ENCODE data around the gene PTPRN2. TPM values are rescaled to one million over a fixed set of nuclear protein-coding genes. Genes with fewer than 3 reads are reported as not detected.

PTPRN2 gene
- total RNA-seq, 5 donors from 2014 or later (not counting 1 experiment from before 2014, with no cell fraction given): 0.60 to 1.7 (median 0.82) TPM

DNA sequence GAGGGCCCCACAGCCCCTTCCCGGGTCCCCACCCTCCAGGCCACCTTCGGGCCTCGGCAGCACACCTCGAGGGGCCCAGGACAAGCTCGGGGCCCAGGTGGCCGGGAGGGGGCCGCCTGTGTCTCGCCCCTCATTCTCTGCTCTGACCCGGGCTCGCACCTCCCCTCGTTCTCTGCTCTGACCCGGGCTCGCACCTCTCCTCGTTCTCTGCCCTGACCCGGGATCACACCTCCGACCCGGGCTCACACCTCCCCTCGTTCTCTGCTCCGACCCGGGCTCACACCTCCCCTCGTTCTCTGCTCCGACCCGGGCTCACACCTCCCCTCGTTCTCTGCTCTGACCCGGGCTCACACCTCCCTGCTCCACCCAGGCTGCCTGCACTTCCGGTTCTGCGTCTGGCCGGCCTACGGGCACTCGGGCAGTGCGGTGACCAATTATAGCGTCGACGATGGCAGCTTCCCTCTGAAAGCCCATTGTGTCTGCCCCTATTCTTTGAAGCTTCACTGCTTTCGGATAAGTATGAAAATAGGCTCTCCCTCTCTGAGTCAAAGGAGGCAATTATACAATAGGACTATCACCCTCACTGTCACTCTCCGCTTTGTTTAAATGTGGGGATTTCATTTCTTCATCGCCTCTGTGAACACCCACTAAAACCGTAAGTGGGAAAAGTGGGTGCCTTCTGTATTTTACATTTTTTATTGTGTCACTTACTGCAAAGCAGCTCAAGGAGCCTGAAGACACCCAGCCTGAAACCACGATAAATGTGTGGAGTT is 793.5 kb downstream of the PTPRN2 start:
- Mint-ChIP-seq H3K9me3 (no peaks in the 10 kb centered on the region), H3K36me3 (no peaks in the 10 kb centered on the region), H3K4me1 (no peaks in the 10 kb centered on the region), H3K27ac (no peak overlapping the region), H3K4me3 (no peak overlapping the region), H3K27me3 (peaks cover 0 to 3% of the 10 kb centered on the region in 2 donors)
- 80% methylated on average over 28 of the region's 39 CpGs for WGBS (ENCODE audit: insufficient coverage)
- no peaks in the 10 kb centered on the region for H3K4me1 ChIP-seq (ENCODE audit: control insufficient read depth in 1 of 2, extremely low read depth in 1 of 2, insufficient read depth in 2 of 2, low read length in 2 of 2)
- POLR2A ChIA-PET: no interaction called here
- H3K4me3 ChIP-seq (ENCODE audit: control insufficient read depth in 1 of 2, extremely low read depth in 1 of 2, low read length in 1 of 2): no peak overlapping the region
- no peaks in the 10 kb centered on the region for H3K9me3 ChIP-seq
- CTCF ChIA-PET: interaction anchor here in 1 of 2 donors (0.7 kb wide), 1 partner anchor 210 kb away, joined by 3 read pairs; no protein-coding TSS in a partner anchor
- ATAC-seq (replicated peaks in 1 of 4) (no peak), DNase-seq (no peak)
- no peak overlapping the region for H3K27ac ChIP-seq (ENCODE audit: low read length)
- no peaks in the 10 kb centered on the region for H3K36me3 ChIP-seq (ENCODE audit: control insufficient read depth in 2 of 2, extremely low read depth in 1 of 2, insufficient read depth in 1 of 2, low read length in 1 of 2)
- peaks cover 0 to 6% of the 10 kb centered on the region in 2 experiments for H3K27me3 ChIP-seq (replicated peaks in 1 of 2; ENCODE audit: control insufficient read depth in 2 of 2, extremely low read depth in 1 of 2, insufficient read depth in 2 of 2, low read length in 1 of 2)

DNA sequence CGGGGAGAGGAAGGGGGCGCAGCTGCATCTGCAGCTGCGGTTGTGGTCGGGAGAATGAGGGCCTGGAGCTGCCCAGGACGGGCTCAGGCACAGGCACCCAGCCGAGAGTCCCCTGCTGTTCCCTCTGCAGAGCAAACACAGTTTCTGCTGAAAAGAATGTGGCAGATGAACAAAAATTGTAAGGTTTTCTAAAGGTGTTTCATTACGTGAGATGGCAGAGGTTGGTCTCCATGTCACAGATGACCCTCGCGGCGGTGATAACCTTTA is 794.6 kb downstream of the PTPRN2 start:
- H3K27ac ChIP-seq (ENCODE audit: low read length): no peak overlapping the region
- CTCF ChIA-PET: no interaction called here
- Mint-ChIP-seq H3K4me3 (no peak overlapping the region), H3K36me3 (no peaks in the 10 kb centered on the region), H3K9me3 (no peaks in the 10 kb centered on the region), H3K27ac (no peak overlapping the region), H3K27me3 (peaks cover 0 to 3% of the 10 kb centered on the region in 2 donors), H3K4me1 (no peaks in the 10 kb centered on the region)
- DNase-seq (no peak), ATAC-seq (replicated peaks in 1 of 4) (no peak)
- H3K4me1 ChIP-seq (ENCODE audit: control insufficient read depth in 1 of 2, extremely low read depth in 1 of 2, insufficient read depth in 2 of 2, low read length in 2 of 2): no peaks in the 10 kb centered on the region
- H3K27me3 ChIP-seq (replicated peaks in 1 of 2; ENCODE audit: control insufficient read depth in 2 of 2, extremely low read depth in 1 of 2, insufficient read depth in 2 of 2, low read length in 1 of 2): peaks cover 0 to 4% of the 10 kb centered on the region in 2 experiments
- no peaks in the 10 kb centered on the region for H3K9me3 ChIP-seq
- H3K4me3 ChIP-seq (ENCODE audit: control insufficient read depth in 1 of 2, extremely low read depth in 1 of 2, low read length in 1 of 2): no peak overlapping the region
- POLR2A ChIA-PET: no interaction called here
- no peaks in the 10 kb centered on the region for H3K36me3 ChIP-seq (ENCODE audit: control insufficient read depth in 2 of 2, extremely low read depth in 1 of 2, insufficient read depth in 1 of 2, low read length in 1 of 2)
- 63% methylated on average over 8 of the region's 10 CpGs for WGBS (ENCODE audit: insufficient coverage)

- Histone ChIP-seq H3K9me3 (no peaks in the 10 kb centered on the region), H3K27ac (ENCODE audit: low read length) (no peak overlapping the region), H3K4me3 (ENCODE audit: control insufficient read depth in 1 of 2, extremely low read depth in 1 of 2, low read length in 1 of 2) (no peak overlapping the region), H3K4me1 (ENCODE audit: control insufficient read depth in 1 of 2, extremely low read depth in 1 of 2, insufficient read depth in 2 of 2, low read length in 2 of 2) (no peaks in the 10 kb centered on the region), H3K27me3 (replicated peaks in 1 of 2; ENCODE audit: control insufficient read depth in 2 of 2, extremely low read depth in 1 of 2, insufficient read depth in 2 of 2, low read length in 1 of 2) (peaks cover 0 to 2% of the 10 kb centered on the region in 2 experiments), H3K36me3 (ENCODE audit: control insufficient read depth in 2 of 2, extremely low read depth in 1 of 2, insufficient read depth in 1 of 2, low read length in 1 of 2) (no peaks in the 10 kb centered on the region)
- DNase-seq: no peak
- ChIA-PET POLR2A (no interaction called here), CTCF (no interaction called here)
- H3K27ac Mint-ChIP-seq: no peak overlapping the region
- no peaks in the 10 kb centered on the region for H3K9me3 Mint-ChIP-seq
- H3K4me1 Mint-ChIP-seq: no peaks in the 10 kb centered on the region
- WGBS (ENCODE audit: insufficient coverage): 84% methylated on average over 28 of the region's 35 CpGs
- peaks cover 0 to 3% of the 10 kb centered on the region in 2 donors for H3K27me3 Mint-ChIP-seq
- H3K4me3 Mint-ChIP-seq: no peak overlapping the region
- ATAC-seq (replicated peaks in 1 of 4): no peak
- no peaks in the 10 kb centered on the region for H3K36me3 Mint-ChIP-seq
Observed at GRCh38 chr7:157792241-157793086, 795.2 kb downstream of the PTPRN2 start.

DNA sequence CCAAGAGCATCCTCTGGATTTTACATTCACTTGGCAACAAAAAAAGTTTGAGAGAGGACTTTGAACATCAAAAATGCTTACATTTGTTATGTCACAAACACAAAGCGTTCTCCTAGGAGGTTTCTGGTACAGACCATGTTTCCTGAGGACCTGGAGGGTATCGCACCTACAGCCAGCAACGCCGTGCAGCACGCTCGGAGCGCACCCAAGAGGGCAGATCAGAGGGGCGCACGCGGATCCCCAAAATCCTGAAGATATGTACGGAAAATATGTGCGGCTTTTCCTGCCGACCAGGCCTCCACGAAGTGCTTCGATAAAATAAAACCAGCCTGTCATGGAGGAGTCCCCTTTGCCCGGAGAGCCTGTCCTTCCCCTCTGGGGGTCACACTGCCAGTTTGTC is 796.0 kb downstream of the PTPRN2 start:
- ATAC-seq (replicated peaks in 1 of 4): no peak
- Histone ChIP-seq H3K9me3 (no peaks in the 10 kb centered on the region), H3K27ac (ENCODE audit: low read length) (no peak overlapping the region), H3K4me3 (ENCODE audit: control insufficient read depth in 1 of 2, extremely low read depth in 1 of 2, low read length in 1 of 2) (no peak overlapping the region), H3K4me1 (ENCODE audit: control insufficient read depth in 1 of 2, extremely low read depth in 1 of 2, insufficient read depth in 2 of 2, low read length in 2 of 2) (no peaks in the 10 kb centered on the region), H3K36me3 (ENCODE audit: control insufficient read depth in 2 of 2, extremely low read depth in 1 of 2, insufficient read depth in 1 of 2, low read length in 1 of 2) (no peaks in the 10 kb centered on the region), H3K27me3 (replicated peaks in 1 of 2; ENCODE audit: control insufficient read depth in 2 of 2, extremely low read depth in 1 of 2, insufficient read depth in 2 of 2, low read length in 1 of 2) (peaks cover 0 to 3% of the 10 kb centered on the region in 2 experiments)
- WGBS (ENCODE audit: insufficient coverage): 87% methylated on average over 16 of the region's 16 CpGs
- DNase-seq: no peak
- H3K36me3 Mint-ChIP-seq: no peaks in the 10 kb centered on the region
- H3K4me1 Mint-ChIP-seq: no peaks in the 10 kb centered on the region
- ChIA-PET CTCF (no interaction called here), POLR2A (no interaction called here)
- H3K9me3 Mint-ChIP-seq: no peaks in the 10 kb centered on the region
- peaks cover 0 to 3% of the 10 kb centered on the region in 2 donors for H3K27me3 Mint-ChIP-seq
- H3K4me3 Mint-ChIP-seq: no peak overlapping the region
- no peak overlapping the region for H3K27ac Mint-ChIP-seq

GRCh38 chr7:157791261-157791660 is 796.4 kb downstream of the PTPRN2 start:
- Histone ChIP-seq H3K27me3 (replicated peaks in 1 of 2; ENCODE audit: control insufficient read depth in 2 of 2, extremely low read depth in 1 of 2, insufficient read depth in 2 of 2, low read length in 1 of 2) (peaks cover 0 to 3% of the 10 kb centered on the region in 2 experiments), H3K4me3 (ENCODE audit: control insufficient read depth in 1 of 2, extremely low read depth in 1 of 2, low read length in 1 of 2) (no peak overlapping the region), H3K9me3 (no peaks in the 10 kb centered on the region), H3K36me3 (ENCODE audit: control insufficient read depth in 2 of 2, extremely low read depth in 1 of 2, insufficient read depth in 1 of 2, low read length in 1 of 2) (no peaks in the 10 kb centered on the region), H3K27ac (ENCODE audit: low read length) (no peak overlapping the region), H3K4me1 (ENCODE audit: control insufficient read depth in 1 of 2, extremely low read depth in 1 of 2, insufficient read depth in 2 of 2, low read length in 2 of 2) (no peaks in the 10 kb centered on the region)
- POLR2A ChIA-PET: no interaction called here
- H3K27me3 Mint-ChIP-seq: peaks cover 0 to 3% of the 10 kb centered on the region in 2 donors
- WGBS (ENCODE audit: insufficient coverage): 100% methylated on average over 2 of the region's 23 CpGs
- no peaks in the 10 kb centered on the region for H3K36me3 Mint-ChIP-seq
- H3K27ac Mint-ChIP-seq: no peak overlapping the region
- CTCF ChIA-PET: no interaction called here
- ATAC-seq (replicated peaks in 1 of 4): no peak
- no peak overlapping the region for H3K4me3 Mint-ChIP-seq
- DNase-seq: no peak
- no peaks in the 10 kb centered on the region for H3K4me1 Mint-ChIP-seq
- no peaks in the 10 kb centered on the region for H3K9me3 Mint-ChIP-seq

DNA sequence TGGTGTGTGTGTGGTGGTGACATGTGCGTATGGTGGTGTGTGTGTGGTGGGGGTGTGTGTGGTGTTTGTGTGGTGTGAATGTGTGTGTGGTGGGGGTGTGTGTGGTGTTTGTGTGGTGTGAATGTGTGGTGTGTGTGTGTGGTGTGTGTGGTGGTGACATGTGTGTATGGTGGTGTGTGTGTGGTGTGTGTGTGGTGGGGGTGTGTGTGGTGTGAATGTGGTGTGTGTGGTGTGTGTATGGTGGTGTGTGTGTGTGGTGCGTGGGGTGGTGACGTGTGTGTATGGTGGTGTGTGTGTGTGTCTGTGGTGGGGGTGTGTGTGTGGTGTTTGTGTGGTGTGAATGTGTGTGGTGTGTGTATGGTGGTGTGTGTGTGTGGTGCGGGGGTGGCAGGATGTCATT is 797.7 kb downstream of the PTPRN2 start:
- Histone ChIP-seq H3K4me3 (ENCODE audit: control insufficient read depth in 1 of 2, extremely low read depth in 1 of 2, low read length in 1 of 2) (no peak overlapping the region), H3K9me3 (no peaks in the 10 kb centered on the region), H3K27me3 (replicated peaks in 1 of 2; ENCODE audit: control insufficient read depth in 2 of 2, extremely low read depth in 1 of 2, insufficient read depth in 2 of 2, low read length in 1 of 2) (peaks cover 0 to 7% of the 10 kb centered on the region in 2 experiments), H3K36me3 (ENCODE audit: control insufficient read depth in 2 of 2, extremely low read depth in 1 of 2, insufficient read depth in 1 of 2, low read length in 1 of 2) (no peaks in the 10 kb centered on the region), H3K4me1 (ENCODE audit: control insufficient read depth in 1 of 2, extremely low read depth in 1 of 2, insufficient read depth in 2 of 2, low read length in 2 of 2) (no peaks in the 10 kb centered on the region), H3K27ac (ENCODE audit: low read length) (no peak overlapping the region)
- Mint-ChIP-seq H3K27me3 (peaks cover 0 to 3% of the 10 kb centered on the region in 2 donors), H3K4me1 (no peaks in the 10 kb centered on the region), H3K9me3 (no peaks in the 10 kb centered on the region), H3K4me3 (no peak overlapping the region), H3K36me3 (no peaks in the 10 kb centered on the region), H3K27ac (no peak overlapping the region)
- DNase-seq (no peak), ATAC-seq (replicated peaks in 1 of 4) (no peak)
- WGBS (ENCODE audit: insufficient coverage): 85% methylated on average over 4 of the region's 4 CpGs
- ChIA-PET CTCF (no interaction called here), POLR2A (no interaction called here)
